ENCODE data around the gene BCR. TPM values are rescaled to one million over a fixed set of nuclear protein-coding genes. Genes with fewer than 3 reads are reported as not detected.
"Not testable (repeated sequence)": the region's sequence is repeated elsewhere in the genome, so short reads cannot be mapped to it uniquely, and the experiment has no call there.

Gene BCR
- total RNA-seq, 4 donors from 2014 or later, result 72.8 to 87.8 (median 79.3) TPM

DNA sequence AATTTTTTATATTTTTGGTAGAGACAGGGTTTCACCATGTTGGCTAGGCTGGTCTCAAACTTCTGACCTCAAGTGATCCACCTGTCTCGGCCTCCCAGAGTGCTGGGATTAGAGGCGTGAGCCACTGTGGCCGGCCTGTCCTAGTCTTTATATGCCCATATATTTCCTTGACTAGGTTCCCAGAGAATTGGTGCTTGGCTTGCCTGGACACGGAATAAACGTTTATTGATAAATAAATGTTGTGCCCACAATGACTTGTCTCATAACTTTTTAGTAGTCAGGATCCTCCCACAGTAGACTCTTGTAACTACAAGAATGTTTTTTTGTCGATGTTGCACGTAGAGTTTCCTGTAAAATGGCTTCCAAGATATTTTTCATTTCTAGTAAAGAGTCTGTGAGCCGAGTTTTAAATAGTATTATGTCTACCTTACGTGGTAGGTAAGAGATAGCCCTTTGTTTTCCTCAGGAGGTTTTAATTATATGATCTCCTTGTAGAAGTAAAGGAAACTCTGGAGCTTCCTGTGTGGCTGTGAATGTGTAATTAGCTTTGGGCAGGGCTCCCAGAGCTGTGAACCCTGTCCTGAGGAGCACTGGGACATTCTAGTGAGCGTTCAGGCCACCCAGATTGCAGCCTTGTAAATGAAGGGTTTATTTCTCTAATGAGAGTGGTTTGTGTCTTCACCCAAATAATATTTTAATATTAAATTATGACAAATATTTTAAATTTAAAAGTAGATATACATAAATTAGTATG lies 161.8 kb downstream of the BCR start:
- WGBS, result 79% methylated on average over 10 of the region's 10 CpGs
- DNase-seq (ENCODE audit: low spot score in 2 of 2); H3K4me1 ChIP-seq: not testable (repeated sequence)

DNA sequence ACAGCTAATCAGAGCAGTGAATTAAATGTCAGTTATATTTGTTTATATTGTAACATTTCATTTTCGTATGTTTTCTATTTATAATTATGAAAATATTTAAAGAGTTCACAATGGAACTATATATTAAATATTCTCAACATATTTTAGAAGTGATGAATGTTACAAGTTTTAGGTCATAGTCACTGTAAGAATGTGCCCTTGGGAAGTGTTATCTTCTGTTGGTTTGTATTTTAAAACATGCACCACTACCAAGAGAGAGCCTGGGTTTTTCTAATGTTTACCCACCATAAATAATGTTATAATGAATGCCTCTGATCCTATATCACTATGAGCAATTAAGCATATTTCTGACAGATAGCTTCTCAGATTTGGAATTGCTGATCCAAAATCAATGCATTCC lies 171.0 kb downstream of the BCR start:
- TF ChIP-seq, protein P1, sequence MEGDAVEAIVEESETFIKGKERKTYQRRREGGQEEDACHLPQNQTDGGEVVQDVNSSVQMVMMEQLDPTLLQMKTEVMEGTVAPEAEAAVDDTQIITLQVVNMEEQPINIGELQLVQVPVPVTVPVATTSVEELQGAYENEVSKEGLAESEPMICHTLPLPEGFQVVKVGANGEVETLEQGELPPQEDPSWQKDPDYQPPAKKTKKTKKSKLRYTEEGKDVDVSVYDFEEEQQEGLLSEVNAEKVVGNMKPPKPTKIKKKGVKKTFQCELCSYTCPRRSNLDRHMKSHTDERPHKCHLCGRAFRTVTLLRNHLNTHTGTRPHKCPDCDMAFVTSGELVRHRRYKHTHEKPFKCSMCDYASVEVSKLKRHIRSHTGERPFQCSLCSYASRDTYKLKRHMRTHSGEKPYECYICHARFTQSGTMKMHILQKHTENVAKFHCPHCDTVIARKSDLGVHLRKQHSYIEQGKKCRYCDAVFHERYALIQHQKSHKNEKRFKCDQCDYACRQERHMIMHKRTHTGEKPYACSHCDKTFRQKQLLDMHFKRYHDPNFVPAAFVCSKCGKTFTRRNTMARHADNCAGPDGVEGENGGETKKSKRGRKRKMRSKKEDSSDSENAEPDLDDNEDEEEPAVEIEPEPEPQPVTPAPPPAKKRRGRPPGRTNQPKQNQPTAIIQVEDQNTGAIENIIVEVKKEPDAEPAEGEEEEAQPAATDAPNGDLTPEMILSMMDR (IDR thresholded peaks at IDR 0.05), result no peak
- TF ChIP-seq EP300 (IDR thresholded peaks at IDR 0.05) (no peak), POLR2AphosphoS5 (IDR thresholded peaks at IDR 0.05) (no peak), POLR2A (IDR thresholded peaks at IDR 0.05) (no peak)
- Histone ChIP-seq H3K4me3 (no peak overlapping the region), H3K36me3 (no peaks in the 10 kb centered on the region), H3K27me3 (peaks cover 15% of the 10 kb centered on the region), H3K27ac (no peak overlapping the region), H3K4me1 (no peaks in the 10 kb centered on the region), H3K9me3 (no peaks in the 10 kb centered on the region)
- WGBS, result 73% methylated on average over 1 of the region's 1 CpG
- no peak for DNase-seq (ENCODE audit: low spot score in 2 of 2)

More for the DNA sequence above, 161.8 kb downstream of the BCR start:
- not testable (repeated sequence) for H3K27me3 ChIP-seq, H3K4me3 ChIP-seq, H3K9me3 ChIP-seq, H3K27ac ChIP-seq, H3K36me3 ChIP-seq

DNA sequence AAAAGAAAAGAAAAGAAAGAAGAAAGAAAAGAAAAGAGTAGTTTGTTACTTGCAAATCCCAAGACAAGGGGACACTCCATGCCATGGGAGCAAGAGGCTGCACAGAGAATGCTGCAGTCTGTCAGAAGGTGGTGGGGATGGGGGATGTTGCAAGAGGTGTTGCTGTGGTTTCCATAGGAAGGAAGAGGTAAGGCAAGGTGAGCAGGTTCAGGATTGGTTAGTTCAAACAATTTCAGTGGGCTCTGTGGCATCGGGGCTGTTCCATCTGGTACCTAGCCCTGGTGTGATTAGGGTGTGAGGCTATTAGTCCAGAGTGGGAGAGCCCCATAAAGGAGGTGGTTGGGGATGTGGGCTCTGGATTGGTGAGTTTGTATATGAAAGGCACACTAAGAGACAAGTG lies 172.7 kb downstream of the BCR start:
- DNase-seq (ENCODE audit: low spot score in 2 of 2), result no peak
- no peaks in the 10 kb centered on the region for H3K4me1 ChIP-seq
- no peak for TF ChIP-seq EP300 (IDR thresholded peaks at IDR 0.05)
- no peak for TF ChIP-seq POLR2A (IDR thresholded peaks at IDR 0.05)
- TF ChIP-seq POLR2AphosphoS5 (IDR thresholded peaks at IDR 0.05), result no peak
- TF ChIP-seq, protein P1 (IDR thresholded peaks at IDR 0.05), result no peak
- peaks cover 15% of the 10 kb centered on the region for H3K27me3 ChIP-seq
- H3K9me3 ChIP-seq, result no peaks in the 10 kb centered on the region
- no peak overlapping the region for H3K27ac ChIP-seq
- 81% methylated on average over 1 of the region's 1 CpG for WGBS
- no peaks in the 10 kb centered on the region for H3K36me3 ChIP-seq
- no peak overlapping the region for H3K4me3 ChIP-seq

DNA sequence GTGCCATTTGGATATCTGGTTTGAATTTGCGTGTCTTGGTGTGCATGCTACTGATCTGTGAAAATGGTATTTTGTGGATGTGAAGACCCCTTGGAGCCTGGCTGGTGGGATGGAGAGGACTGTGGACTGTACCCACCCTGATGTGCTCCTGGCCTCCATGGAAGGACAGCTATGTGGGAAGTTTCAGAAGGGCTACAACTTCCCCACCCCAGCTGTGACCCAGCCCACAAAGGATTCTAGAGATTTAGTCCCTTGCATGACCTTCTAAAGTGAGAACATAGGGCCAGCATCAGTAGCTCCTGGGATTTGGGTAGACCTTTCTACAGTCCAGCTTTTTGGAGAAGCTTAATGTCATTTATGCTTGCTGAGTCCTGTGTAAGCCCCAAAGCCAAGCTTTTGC lies 173.4 kb downstream of the BCR start:
- WGBS, result 100% methylated on average over 1 of the region's 1 CpG
- peaks cover 15% of the 10 kb centered on the region for H3K27me3 ChIP-seq
- no peaks in the 10 kb centered on the region for H3K4me1 ChIP-seq
- H3K4me3 ChIP-seq, result no peak overlapping the region
- TF ChIP-seq POLR2A (IDR thresholded peaks at IDR 0.05), result no peak
- TF ChIP-seq EP300 (IDR thresholded peaks at IDR 0.05), result no peak
- TF ChIP-seq, protein P1 (IDR thresholded peaks at IDR 0.05), result no peak
- TF ChIP-seq POLR2AphosphoS5 (IDR thresholded peaks at IDR 0.05), result no peak
- no peak for DNase-seq (ENCODE audit: low spot score in 2 of 2)
- no peaks in the 10 kb centered on the region for H3K36me3 ChIP-seq
- H3K9me3 ChIP-seq, result no peaks in the 10 kb centered on the region
- H3K27ac ChIP-seq, result no peak overlapping the region

DNA sequence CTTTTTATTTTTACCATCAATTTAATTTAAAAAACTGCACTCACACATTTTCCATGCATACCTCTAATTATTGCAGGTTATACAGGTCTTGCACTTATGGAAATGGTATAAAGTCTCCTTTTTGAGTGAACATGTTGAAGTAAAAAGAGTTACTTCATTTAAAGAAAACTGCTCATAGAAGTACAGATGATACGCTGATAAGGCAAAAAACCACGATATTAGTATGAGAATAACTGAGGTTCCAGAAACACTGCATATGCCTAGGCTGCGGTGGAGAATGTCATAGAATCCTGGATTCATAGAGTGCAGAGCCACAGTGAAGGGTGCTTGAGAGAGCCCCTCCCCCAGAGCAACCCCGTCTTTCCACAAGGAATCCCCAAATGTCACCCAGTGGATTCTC lies 175.8 kb downstream of the BCR start:
- H3K36me3 ChIP-seq, result no peaks in the 10 kb centered on the region
- TF ChIP-seq, protein P1 (IDR thresholded peaks at IDR 0.05), result no peak
- no peak for TF ChIP-seq EP300 (IDR thresholded peaks at IDR 0.05)
- no peak for TF ChIP-seq POLR2A (IDR thresholded peaks at IDR 0.05)
- no peak for TF ChIP-seq POLR2AphosphoS5 (IDR thresholded peaks at IDR 0.05)
- no peaks in the 10 kb centered on the region for H3K4me1 ChIP-seq
- peaks cover 15% of the 10 kb centered on the region for H3K27me3 ChIP-seq
- no peak overlapping the region for H3K4me3 ChIP-seq
- WGBS, result 87% methylated on average over 4 of the region's 4 CpGs
- no peak for DNase-seq (ENCODE audit: low spot score in 2 of 2)
- no peaks in the 10 kb centered on the region for H3K9me3 ChIP-seq
- no peak overlapping the region for H3K27ac ChIP-seq

All from suprapubic skin (tissue), 4 donors.